ENCODE measurements around the gene TRPM4. TPM values are rescaled to one million over a fixed set of nuclear protein-coding genes. Genes with fewer than 3 reads are reported as not detected.
"Not testable (repeated sequence)": the region's sequence is repeated elsewhere in the genome, so short reads cannot be mapped to it uniquely, and the experiment has no call there.

Gene TRPM4
- polyA plus RNA-seq, 1 donor (not counting 4 experiments of a cell fraction or from before 2014, with no cell fraction given), result 16.1 TPM

DNA sequence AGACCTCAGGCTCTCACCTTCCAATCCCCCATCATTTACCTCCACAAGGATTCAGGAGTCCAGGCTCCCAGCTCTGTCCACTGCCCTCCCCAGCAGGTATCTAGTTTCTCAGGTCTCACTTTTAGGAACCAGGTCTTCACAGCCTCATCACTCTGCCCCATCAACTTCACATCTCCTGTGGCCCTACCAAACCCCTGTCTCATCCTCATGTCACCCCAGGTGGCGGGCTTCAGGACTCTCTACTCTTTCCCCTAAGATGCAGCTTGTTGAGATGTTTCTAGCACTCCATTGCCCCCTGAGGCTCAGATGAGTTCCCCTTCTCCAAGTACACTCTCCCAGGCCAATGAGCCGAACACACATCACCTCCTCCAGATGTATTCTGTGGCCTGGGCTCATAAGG is 36.7 kb upstream of the TRPM4 start:
- DNase-seq (ENCODE audit: low read depth, low spot score), result no peak
- Histone ChIP-seq H3K27ac (ENCODE audit: control insufficient read depth, insufficient read depth, low read length) (no peak overlapping the region), H3K4me2 (ENCODE audit: control insufficient read depth, extremely low read depth, insufficient read depth, low read depth, low read length) (peak overlapping the region; percentile 88), H3K79me2 (ENCODE audit: control insufficient read depth, insufficient read depth, low read length) (no peaks in the 10 kb centered on the region), H3K4me1 (ENCODE audit: control insufficient read depth, extremely low read depth, insufficient read depth, low read length) (peaks cover 16% of the 10 kb centered on the region), H3K9me3 (ENCODE audit: control insufficient read depth, low read depth, low read length) (no peaks in the 10 kb centered on the region), H3K27me3 (ENCODE audit: control insufficient read depth, extremely low read depth, insufficient read depth, low read length) (no peaks in the 10 kb centered on the region), H3K9me1 (ENCODE audit: control insufficient read depth, extremely low read depth, insufficient read depth, low read length) (no peaks in the 10 kb centered on the region), H4K20me1 (ENCODE audit: control insufficient read depth, extremely low read depth, insufficient read depth, low read length) (no peaks in the 10 kb centered on the region), H3K9ac (ENCODE audit: control insufficient read depth, extremely low read depth, insufficient read depth, low read length) (no peak overlapping the region), H3K4me3 (ENCODE audit: control insufficient read depth in 2 of 3, extremely low read depth in 1 of 3, insufficient read depth in 2 of 3, low read depth in 1 of 3, low read length in 3 of 3) (no peak overlapping the region), H2AFZ (ENCODE audit: control insufficient read depth, low read length) (no peak overlapping the region), H3K36me3 (ENCODE audit: control insufficient read depth in 2 of 2, extremely low read depth in 1 of 2, insufficient read depth in 2 of 2, low read length in 2 of 2) (no peaks in the 10 kb centered on the region)
- dilution Hi-C loops (cut with MboI; ENCODE audit: extremely low pct_ligation_motif_present, low sequenced_read_pairs), result no loop called here
- FAIRE-seq, result no peak
- TF ChIP-seq, protein P1, sequence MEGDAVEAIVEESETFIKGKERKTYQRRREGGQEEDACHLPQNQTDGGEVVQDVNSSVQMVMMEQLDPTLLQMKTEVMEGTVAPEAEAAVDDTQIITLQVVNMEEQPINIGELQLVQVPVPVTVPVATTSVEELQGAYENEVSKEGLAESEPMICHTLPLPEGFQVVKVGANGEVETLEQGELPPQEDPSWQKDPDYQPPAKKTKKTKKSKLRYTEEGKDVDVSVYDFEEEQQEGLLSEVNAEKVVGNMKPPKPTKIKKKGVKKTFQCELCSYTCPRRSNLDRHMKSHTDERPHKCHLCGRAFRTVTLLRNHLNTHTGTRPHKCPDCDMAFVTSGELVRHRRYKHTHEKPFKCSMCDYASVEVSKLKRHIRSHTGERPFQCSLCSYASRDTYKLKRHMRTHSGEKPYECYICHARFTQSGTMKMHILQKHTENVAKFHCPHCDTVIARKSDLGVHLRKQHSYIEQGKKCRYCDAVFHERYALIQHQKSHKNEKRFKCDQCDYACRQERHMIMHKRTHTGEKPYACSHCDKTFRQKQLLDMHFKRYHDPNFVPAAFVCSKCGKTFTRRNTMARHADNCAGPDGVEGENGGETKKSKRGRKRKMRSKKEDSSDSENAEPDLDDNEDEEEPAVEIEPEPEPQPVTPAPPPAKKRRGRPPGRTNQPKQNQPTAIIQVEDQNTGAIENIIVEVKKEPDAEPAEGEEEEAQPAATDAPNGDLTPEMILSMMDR (optimal IDR thresholded peaks at IDR 0.05 in 1 of 3, IDR thresholded peaks at IDR 0.05 in 1 of 3, conservative IDR thresholded peaks at IDR 0.05 in 1 of 3; ENCODE audit: extremely low read depth in 1 of 3, insufficient read depth in 2 of 3, low read length in 3 of 3), result no peak
- TF ChIP-seq EZH2 (IDR thresholded peaks at IDR 0.05; ENCODE audit: low read length), result no peak

DNA sequence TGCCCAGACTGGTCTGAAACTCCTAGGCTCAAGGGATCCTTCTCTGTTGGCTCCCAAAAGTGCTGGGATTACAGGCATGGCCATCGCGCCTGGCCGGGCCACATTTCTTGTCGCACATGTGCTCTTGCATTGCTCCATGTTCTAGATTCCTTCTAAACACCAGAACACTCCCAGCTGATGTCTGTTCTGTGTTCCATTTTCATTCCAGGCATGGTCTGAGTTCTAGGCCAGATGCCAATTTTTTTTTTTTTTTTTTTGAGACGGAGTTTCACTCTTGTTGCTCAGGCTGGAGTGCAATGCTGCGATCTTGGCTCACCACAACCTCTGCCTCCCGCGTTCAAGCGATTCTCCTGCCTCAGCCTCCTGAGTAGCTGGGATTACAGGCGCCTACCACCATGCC is 35.8 kb upstream of the TRPM4 start:
- H4K20me1 ChIP-seq (ENCODE audit: control insufficient read depth, extremely low read depth, insufficient read depth, low read length); H3K4me2 ChIP-seq (ENCODE audit: control insufficient read depth, extremely low read depth, insufficient read depth, low read depth, low read length); dilution Hi-C loops (cut with MboI; ENCODE audit: extremely low pct_ligation_motif_present, low sequenced_read_pairs); DNase-seq (ENCODE audit: low read depth, low spot score); H3K4me3 ChIP-seq (ENCODE audit: control insufficient read depth in 2 of 3, extremely low read depth in 1 of 3, insufficient read depth in 2 of 3, low read depth in 1 of 3, low read length in 3 of 3); H3K9ac ChIP-seq (ENCODE audit: control insufficient read depth, extremely low read depth, insufficient read depth, low read length); H3K9me3 ChIP-seq (ENCODE audit: control insufficient read depth, low read depth, low read length); H2AFZ ChIP-seq (ENCODE audit: control insufficient read depth, low read length); H3K79me2 ChIP-seq (ENCODE audit: control insufficient read depth, insufficient read depth, low read length); FAIRE-seq; H3K27ac ChIP-seq (ENCODE audit: control insufficient read depth, insufficient read depth, low read length); H3K27me3 ChIP-seq (ENCODE audit: control insufficient read depth, extremely low read depth, insufficient read depth, low read length); H3K36me3 ChIP-seq (ENCODE audit: control insufficient read depth in 2 of 2, extremely low read depth in 1 of 2, insufficient read depth in 2 of 2, low read length in 2 of 2); H3K9me1 ChIP-seq (ENCODE audit: control insufficient read depth, extremely low read depth, insufficient read depth, low read length): not testable (repeated sequence)
- peaks cover 16% of the 10 kb centered on the region for H3K4me1 ChIP-seq (ENCODE audit: control insufficient read depth, extremely low read depth, insufficient read depth, low read length)

DNA sequence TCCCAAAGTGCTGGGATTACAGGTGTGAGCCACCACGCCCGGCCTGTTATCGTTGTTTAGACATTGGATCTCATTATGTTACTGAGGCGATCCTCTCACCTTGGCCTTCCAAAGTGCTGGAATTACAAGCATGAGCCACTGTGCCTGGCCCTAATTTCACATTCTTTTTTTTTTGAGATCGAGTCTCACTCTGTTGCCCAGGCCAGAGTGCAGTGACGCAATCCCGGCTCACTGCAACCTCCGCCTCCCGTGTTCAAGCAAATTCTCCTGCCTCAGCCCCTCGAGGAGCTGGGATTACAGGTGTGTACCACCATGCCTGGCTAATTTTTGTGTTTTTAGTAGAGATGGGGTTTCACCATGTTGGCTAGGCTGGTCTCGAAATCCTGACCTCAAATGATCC is 34.3 kb upstream of the TRPM4 start:
- H4K20me1 ChIP-seq (ENCODE audit: control insufficient read depth, extremely low read depth, insufficient read depth, low read length); H3K9me3 ChIP-seq (ENCODE audit: control insufficient read depth, low read depth, low read length); H3K4me2 ChIP-seq (ENCODE audit: control insufficient read depth, extremely low read depth, insufficient read depth, low read depth, low read length); DNase-seq (ENCODE audit: low read depth, low spot score); dilution Hi-C loops (cut with MboI; ENCODE audit: extremely low pct_ligation_motif_present, low sequenced_read_pairs); H3K36me3 ChIP-seq (ENCODE audit: control insufficient read depth in 2 of 2, extremely low read depth in 1 of 2, insufficient read depth in 2 of 2, low read length in 2 of 2); H3K79me2 ChIP-seq (ENCODE audit: control insufficient read depth, insufficient read depth, low read length); H3K9ac ChIP-seq (ENCODE audit: control insufficient read depth, extremely low read depth, insufficient read depth, low read length); H3K4me3 ChIP-seq (ENCODE audit: control insufficient read depth in 2 of 3, extremely low read depth in 1 of 3, insufficient read depth in 2 of 3, low read depth in 1 of 3, low read length in 3 of 3); FAIRE-seq; H3K27ac ChIP-seq (ENCODE audit: control insufficient read depth, insufficient read depth, low read length); H3K9me1 ChIP-seq (ENCODE audit: control insufficient read depth, extremely low read depth, insufficient read depth, low read length); H3K27me3 ChIP-seq (ENCODE audit: control insufficient read depth, extremely low read depth, insufficient read depth, low read length); H2AFZ ChIP-seq (ENCODE audit: control insufficient read depth, low read length): not testable (repeated sequence)
- H3K4me1 ChIP-seq (ENCODE audit: control insufficient read depth, extremely low read depth, insufficient read depth, low read length), result peaks cover 12% of the 10 kb centered on the region
